ENCODE results near the gene TMEM238L.
A peak's percentile ranks its signal among the peaks of the same experiment; 100 is the strongest.

Gene TMEM238L

GRCh38 chr17:10797476-10798328, 6.2 kb downstream of the TMEM238L start:
- Mint-ChIP-seq H3K27me3 (no peaks in the 10 kb centered on the region), H3K4me3 (no peak overlapping the region), H3K9me3 (no peaks in the 10 kb centered on the region), H3K4me1 (no peaks in the 10 kb centered on the region), H3K27ac (no peak overlapping the region), H3K36me3 (ENCODE audit: low read depth) (no peaks in the 10 kb centered on the region)
- ATAC-seq (no peak), DNase-seq (no peak)

DNA sequence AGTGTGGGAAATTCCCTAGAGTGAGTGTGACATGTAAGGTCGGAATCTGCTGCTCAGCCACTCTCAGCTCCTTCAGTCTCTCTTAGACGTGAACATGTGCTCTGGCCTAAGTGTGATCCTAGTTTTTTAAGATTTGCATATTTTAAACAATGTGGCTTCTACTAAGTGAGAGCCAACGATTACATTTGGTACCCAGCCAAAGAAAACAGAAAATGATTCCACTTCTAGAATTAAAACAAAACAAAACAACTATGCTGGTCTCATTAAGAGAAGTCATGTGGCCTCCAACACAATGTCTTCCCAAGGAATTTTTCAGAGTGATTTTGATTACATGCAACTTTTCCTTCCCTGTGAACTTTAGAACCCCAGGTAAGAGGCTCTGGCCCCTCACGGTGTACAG, 10.1 kb downstream of the TMEM238L start:
- no peak for DNase-seq
- H3K27me3 Mint-ChIP-seq: no peaks in the 10 kb centered on the region
- no peaks in the 10 kb centered on the region for H3K9me3 Mint-ChIP-seq
- no peak overlapping the region for H3K27ac Mint-ChIP-seq
- H3K4me3 Mint-ChIP-seq: no peak overlapping the region
- H3K36me3 Mint-ChIP-seq (ENCODE audit: low read depth): no peaks in the 10 kb centered on the region
- H3K4me1 Mint-ChIP-seq: peaks cover 6% of the 10 kb centered on the region
- no peak for ATAC-seq

DNA sequence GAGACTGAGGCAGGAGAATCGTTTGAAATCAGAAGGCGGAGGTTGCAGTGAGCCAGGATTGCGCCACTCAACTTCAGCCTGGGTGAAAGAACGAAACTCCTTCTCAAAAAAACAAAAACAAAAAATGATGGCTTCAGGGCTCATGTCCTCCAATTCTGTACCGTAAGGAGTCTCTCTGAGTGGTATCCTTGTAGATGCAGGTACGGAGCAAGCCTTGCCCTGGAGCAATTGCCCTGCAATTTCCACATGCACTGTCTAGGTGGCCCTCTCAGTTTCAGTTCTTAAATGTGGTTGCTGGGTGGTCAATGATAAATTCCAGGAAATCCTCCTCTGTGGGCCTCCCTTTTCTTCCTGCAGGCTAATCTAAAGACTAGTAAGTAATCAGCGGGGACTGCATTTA, 10.6 kb downstream of the TMEM238L start:
- ATAC-seq (no peak), DNase-seq (no peak)
- Mint-ChIP-seq H3K27me3 (no peaks in the 10 kb centered on the region), H3K36me3 (ENCODE audit: low read depth) (no peaks in the 10 kb centered on the region), H3K4me3 (no peak overlapping the region), H3K9me3 (no peaks in the 10 kb centered on the region), H3K27ac (no peak overlapping the region), H3K4me1 (peaks cover 6% of the 10 kb centered on the region)

DNA sequence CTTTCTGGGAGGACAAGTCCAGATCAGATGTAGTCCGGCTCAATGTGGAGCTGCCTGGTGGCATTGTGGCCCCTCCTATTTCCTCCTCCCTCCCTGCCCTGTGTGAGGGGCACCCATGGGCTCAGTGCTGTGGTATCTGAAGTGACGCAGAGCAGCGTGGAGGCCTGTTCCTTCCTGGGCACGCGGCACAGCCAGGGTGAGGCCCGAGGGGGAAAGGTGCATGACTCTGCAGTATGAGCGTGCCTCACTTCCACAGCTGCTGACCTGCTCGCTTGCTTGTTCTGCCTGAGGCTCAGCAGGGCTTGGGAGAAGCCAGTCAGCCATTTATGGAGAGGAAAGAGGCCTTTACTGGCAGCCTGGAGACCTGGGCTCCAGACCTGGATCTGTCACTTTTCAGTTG, 11.7 kb downstream of the TMEM238L start:
- ATAC-seq (peak; percentile 79), DNase-seq (peak; percentile 16)
- no peaks in the 10 kb centered on the region for H3K27me3 Mint-ChIP-seq
- H3K9me3 Mint-ChIP-seq: no peaks in the 10 kb centered on the region
- no peak overlapping the region for H3K4me3 Mint-ChIP-seq
- H3K36me3 Mint-ChIP-seq (ENCODE audit: low read depth): no peaks in the 10 kb centered on the region
- H3K4me1 Mint-ChIP-seq: peaks cover 6% of the 10 kb centered on the region
- H3K27ac Mint-ChIP-seq: no peak overlapping the region

DNA sequence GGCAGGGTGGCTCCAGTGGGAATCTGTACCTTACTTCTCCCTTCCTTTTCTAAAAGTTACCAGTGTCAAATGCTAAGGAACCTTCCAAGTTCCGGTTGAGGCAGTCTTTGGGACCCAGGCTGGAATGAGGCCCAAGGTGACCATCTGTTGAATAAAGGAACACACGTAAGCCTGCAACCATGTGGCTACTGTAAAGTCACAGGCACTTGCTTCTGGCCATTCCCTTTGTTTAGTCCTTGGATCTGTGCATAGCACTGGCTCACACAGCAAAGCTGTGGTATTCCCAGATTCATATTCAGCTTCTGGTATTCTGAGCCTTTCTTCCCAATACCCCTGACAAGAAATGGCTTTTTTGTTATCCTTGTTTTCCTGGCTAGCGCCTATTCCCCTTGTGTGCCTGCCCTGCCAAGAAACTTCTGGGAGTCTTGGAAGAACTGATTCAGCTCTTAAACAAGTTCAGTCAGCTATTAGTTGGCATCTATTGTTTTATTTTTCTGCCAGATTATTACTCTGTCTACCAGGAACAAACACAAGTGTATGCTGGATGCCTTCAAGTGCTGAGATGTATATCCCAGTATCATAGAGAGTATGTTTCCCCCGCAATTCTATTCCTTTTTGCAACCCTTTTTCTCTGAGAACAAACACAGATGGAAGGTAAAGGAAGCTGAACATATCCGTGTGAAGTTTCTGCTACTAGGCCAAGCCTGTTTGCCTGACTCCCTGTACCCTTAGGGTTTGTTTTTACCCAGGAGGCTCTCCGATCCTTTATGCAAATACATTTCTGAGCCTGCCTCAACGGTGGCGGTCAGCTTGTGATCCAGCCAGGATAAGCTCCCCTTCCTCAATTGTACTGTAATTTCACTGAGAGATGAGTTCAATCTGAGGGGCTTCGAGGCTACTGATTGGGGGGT, 13.2 kb downstream of the TMEM238L start:
- Mint-ChIP-seq H3K4me1 (peaks cover 6% of the 10 kb centered on the region), H3K27ac (no peak overlapping the region), H3K9me3 (no peaks in the 10 kb centered on the region), H3K4me3 (no peak overlapping the region), H3K36me3 (ENCODE audit: low read depth) (no peaks in the 10 kb centered on the region), H3K27me3 (no peaks in the 10 kb centered on the region)
- no peak for ATAC-seq
- no peak for DNase-seq

DNA sequence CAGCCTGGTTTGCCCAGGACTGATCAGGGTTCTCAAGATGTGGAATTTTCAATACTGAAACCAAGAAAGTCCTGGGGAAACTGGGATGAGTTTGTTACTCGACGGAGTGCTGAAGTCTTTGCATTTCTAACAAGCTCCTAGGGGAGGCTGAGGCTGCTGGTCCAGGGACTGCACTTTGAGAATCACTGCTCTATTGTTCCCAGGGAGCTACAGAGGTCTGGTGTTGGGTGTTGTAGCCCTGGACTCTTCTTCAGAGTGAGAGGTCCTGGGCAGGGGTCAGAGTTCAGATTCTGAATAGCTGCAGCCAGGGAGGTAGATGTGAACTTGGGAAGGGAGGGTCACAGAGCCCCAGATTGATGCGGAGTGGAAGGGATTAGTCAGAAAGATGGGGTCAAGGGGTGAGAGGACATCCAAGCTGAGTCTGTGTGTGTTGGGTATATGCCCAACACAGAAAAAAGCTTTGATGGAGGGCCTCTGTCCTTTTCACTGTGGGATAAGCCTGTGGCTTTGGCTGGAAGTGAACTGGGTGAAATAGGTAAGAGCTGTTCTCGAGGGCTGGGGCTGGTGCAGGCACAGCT, 14.1 kb downstream of the TMEM238L start:
- peaks cover 6% of the 10 kb centered on the region for H3K4me1 Mint-ChIP-seq
- ATAC-seq (no peak), DNase-seq (no peak)
- H3K4me3 Mint-ChIP-seq: no peak overlapping the region
- H3K27ac Mint-ChIP-seq: no peak overlapping the region
- H3K27me3 Mint-ChIP-seq: no peaks in the 10 kb centered on the region
- no peaks in the 10 kb centered on the region for H3K36me3 Mint-ChIP-seq (ENCODE audit: low read depth)
- H3K9me3 Mint-ChIP-seq: no peaks in the 10 kb centered on the region

GRCh38 chr17:10787306-10788045, 16.4 kb downstream of the TMEM238L start:
- H3K4me1 Mint-ChIP-seq: peaks cover 6% of the 10 kb centered on the region
- no peak overlapping the region for H3K27ac Mint-ChIP-seq
- H3K4me3 Mint-ChIP-seq: no peak overlapping the region
- H3K9me3 Mint-ChIP-seq: peaks cover 10% of the 10 kb centered on the region
- peaks cover 2% of the 10 kb centered on the region for H3K27me3 Mint-ChIP-seq
- ATAC-seq (no peak), DNase-seq (no peak)
- H3K36me3 Mint-ChIP-seq (ENCODE audit: low read depth): peaks cover 3% of the 10 kb centered on the region

DNA sequence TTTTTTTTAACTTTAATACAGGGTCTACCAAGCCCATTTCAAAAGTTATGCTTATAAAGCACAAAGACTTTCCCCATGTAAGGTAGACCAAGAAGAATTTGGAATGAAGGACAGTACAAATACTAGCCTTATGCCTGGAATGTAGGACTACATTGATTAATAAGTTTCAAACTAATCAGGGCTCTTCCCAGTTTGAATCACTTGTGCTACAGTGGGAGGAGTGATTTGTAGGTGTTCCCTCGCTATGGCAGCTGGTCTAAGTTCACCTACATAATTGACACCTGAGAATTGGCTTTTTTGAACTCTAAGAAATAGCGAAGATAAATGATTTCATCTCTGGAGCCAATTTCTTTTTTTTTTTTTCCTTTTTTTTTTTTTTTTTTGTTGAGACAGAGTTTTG, 18.6 kb downstream of the TMEM238L start:
- Mint-ChIP-seq H3K27ac (no peak overlapping the region), H3K4me1 (no peaks in the 10 kb centered on the region), H3K9me3 (peaks cover 14% of the 10 kb centered on the region), H3K4me3 (no peak overlapping the region), H3K27me3 (peaks cover 2% of the 10 kb centered on the region), H3K36me3 (ENCODE audit: low read depth) (peaks cover 3% of the 10 kb centered on the region)
- ATAC-seq: no peak
- DNase-seq: no peak

DNA sequence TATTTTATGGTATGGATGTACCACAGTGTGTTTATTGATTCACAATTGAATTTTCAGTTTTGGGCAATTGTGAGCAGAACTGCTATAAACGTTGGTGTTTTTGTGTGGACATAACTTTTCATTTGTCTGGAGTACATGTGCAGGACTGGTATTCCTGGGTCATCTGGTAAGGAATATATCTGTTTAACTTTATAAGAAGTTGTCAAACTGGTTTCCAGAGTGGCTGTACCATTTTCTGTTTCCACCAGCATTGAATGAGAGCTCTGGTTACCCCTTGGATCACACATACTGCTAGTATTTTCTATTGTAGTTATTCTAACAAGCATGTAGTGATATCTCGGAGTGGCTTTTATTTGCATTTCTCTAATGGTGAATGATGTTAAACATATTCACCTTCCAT, 24.3 kb downstream of the TMEM238L start:
- H3K27me3 Mint-ChIP-seq: peaks cover 2% of the 10 kb centered on the region
- DNase-seq (no peak), ATAC-seq (no peak)
- H3K27ac Mint-ChIP-seq: no peak overlapping the region
- H3K4me3 Mint-ChIP-seq: no peak overlapping the region
- H3K4me1 Mint-ChIP-seq: no peaks in the 10 kb centered on the region
- peaks cover 14% of the 10 kb centered on the region for H3K9me3 Mint-ChIP-seq
- peaks cover 3% of the 10 kb centered on the region for H3K36me3 Mint-ChIP-seq (ENCODE audit: low read depth)

DNA sequence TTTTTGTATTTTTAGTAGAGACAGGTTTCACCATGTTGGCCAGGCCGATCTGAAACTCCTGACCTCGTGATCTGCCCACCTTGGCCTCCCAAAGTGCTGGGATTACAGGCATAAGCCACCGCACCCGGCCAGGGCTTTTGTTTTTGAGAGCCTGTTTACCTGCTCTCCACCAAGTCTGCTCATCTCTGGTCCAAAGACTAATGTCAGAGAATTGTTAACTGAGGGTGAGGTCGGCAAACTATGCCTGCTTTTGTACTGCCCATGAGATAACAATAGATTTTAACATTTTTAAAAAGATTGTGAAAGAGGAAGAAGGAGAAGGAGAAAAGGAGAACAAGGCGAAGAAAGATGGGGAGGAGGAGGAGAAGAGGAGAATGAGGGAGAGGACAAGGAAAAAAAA, 26.0 kb downstream of the TMEM238L start:
- H3K36me3 Mint-ChIP-seq (ENCODE audit: low read depth): no peaks in the 10 kb centered on the region
- peaks cover 7% of the 10 kb centered on the region for H3K9me3 Mint-ChIP-seq
- H3K4me1 Mint-ChIP-seq: no peaks in the 10 kb centered on the region
- DNase-seq (no peak), ATAC-seq (no peak)
- no peaks in the 10 kb centered on the region for H3K27me3 Mint-ChIP-seq
- no peak overlapping the region for H3K27ac Mint-ChIP-seq
- H3K4me3 Mint-ChIP-seq: no peak overlapping the region

- ATAC-seq: no peak
- Mint-ChIP-seq H3K9me3 (peaks cover 7% of the 10 kb centered on the region), H3K4me1 (no peaks in the 10 kb centered on the region), H3K27me3 (no peaks in the 10 kb centered on the region), H3K36me3 (ENCODE audit: low read depth) (peaks cover 1% of the 10 kb centered on the region), H3K27ac (no peak overlapping the region), H3K4me3 (no peak overlapping the region)
- no peak for DNase-seq
These were observed 26.6 kb downstream of the TMEM238L start for GRCh38 chr17:10777131-10777807.

GRCh38 chr17:10776381-10776780, 27.5 kb downstream of the TMEM238L start:
- DNase-seq: no peak
- Mint-ChIP-seq H3K27me3 (no peaks in the 10 kb centered on the region), H3K4me3 (no peak overlapping the region), H3K27ac (no peak overlapping the region), H3K4me1 (no peaks in the 10 kb centered on the region), H3K36me3 (ENCODE audit: low read depth) (peaks cover 3% of the 10 kb centered on the region), H3K9me3 (peaks cover 9% of the 10 kb centered on the region)
- no peak for ATAC-seq

- Mint-ChIP-seq H3K27ac (no peak overlapping the region), H3K4me1 (no peaks in the 10 kb centered on the region), H3K4me3 (no peak overlapping the region), H3K9me3 (peaks cover 10% of the 10 kb centered on the region), H3K27me3 (no peaks in the 10 kb centered on the region), H3K36me3 (ENCODE audit: low read depth) (peaks cover 3% of the 10 kb centered on the region)
- ATAC-seq: no peak
- DNase-seq: no peak
These were observed 28.1 kb downstream of the TMEM238L start for GRCh38 chr17:10775740-10776356.
